Left renal pelvis (tissue), 4 donors: ENCODE measurements around the gene ACSL5. TPM values are rescaled to one million over a fixed set of nuclear protein-coding genes. Genes with fewer than 3 reads are reported as not detected.
"Not testable (repeated sequence)": the region's sequence is repeated elsewhere in the genome, so short reads cannot be mapped to it uniquely, and the experiment has no call there.

Source experiments
- DNase-seq, 4 donors: peaks; one replicate each; pipeline ENCODE4 v3.0.0-alpha.2; 2013; ENCODE audit warnings: low read depth in 4 of 4, low spot score in 3 of 4
- polyA plus RNA-seq, 4 donors: library from polyadenylated mRNA; unstranded; fragments of 120-200 nt; gene quantifications; one replicate each; pipeline ENCODE4 v1.2.1, GENCODE V29; 2013; ENCODE audit not compliant: insufficient read length in 4 of 4

Gene ACSL5
- polyA plus RNA-seq, 4 donors, result 3.2 to 5.9 (median 4.2) TPM

DNA sequence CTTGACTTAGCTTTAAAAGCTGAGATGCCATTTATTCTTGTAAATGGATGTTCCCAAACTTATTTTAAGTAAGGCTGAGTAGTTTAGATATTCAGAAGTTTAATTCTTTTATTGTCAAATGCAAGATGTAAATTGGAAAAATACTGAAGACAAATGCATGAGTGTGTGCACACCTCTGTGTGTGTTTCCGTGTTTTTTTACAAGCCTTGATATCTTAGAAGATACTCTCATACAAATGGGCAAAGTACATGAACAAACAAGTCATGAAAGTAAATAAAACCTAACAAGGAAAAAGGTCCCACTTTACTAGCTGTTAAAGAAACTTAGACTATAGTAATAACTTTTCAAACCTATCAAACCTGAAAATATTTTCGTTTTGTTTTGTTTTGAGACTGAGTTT is 29.0 kb downstream of the ACSL5 start:
- no peak for DNase-seq

DNA sequence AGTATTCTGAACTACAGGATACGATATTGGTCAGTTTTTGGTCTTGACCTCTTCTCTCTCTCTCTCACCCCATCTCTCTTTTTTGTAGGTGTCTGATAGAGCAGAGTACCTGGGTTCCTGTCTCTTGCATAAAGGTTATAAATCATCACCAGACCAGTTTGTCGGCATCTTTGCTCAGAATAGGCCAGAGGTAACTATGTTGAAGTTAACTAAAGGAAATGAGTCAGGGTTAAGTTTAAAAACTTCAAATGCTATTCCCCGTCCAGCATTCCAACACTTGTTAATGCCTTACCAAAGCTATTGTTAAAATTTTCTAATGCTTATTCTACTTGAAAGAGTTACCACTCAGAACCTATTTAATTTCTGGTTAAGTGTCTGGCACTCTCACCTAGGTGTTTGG is 30.7 kb downstream of the ACSL5 start:
- no peak for DNase-seq

DNA sequence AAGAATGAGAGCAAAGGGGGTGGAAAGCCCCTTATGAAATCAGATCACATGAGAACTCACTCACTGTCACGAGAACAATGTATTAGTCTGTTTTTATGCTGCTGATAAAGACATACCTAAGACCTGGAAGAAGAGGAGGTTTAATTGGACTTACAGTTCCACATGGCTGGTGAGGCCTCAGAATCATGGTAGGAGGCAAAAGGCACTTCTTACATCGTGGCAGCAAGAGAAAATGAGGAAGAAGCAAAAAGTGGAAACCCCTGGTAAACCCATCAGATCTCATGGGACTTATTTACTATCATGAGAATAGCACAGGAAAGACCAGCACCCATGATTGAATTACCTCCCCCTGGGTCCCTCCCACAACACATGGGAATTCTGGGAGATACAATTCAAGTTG is 32.9 kb downstream of the ACSL5 start:
- not testable (repeated sequence) for DNase-seq

DNA sequence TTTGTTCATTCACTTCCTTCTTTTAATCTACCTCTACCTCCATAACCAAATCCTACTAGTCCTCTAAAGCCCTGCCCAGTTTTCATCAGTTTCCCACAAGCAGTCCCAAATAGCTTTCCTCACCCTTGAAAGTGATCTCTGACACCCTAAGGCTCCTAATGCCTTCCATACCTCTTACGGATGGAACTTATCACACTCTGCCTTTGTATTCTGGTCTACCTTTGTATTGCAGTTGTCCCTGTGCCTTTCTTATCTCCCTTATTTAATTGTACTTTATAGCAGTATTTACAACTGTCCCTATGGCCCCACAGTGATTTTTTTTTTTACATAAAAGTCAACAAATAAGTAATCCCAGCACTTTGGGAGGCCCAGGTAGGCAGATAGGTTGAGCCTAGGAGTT is 33.8 kb downstream of the ACSL5 start:
- DNase-seq, result no peak

DNA sequence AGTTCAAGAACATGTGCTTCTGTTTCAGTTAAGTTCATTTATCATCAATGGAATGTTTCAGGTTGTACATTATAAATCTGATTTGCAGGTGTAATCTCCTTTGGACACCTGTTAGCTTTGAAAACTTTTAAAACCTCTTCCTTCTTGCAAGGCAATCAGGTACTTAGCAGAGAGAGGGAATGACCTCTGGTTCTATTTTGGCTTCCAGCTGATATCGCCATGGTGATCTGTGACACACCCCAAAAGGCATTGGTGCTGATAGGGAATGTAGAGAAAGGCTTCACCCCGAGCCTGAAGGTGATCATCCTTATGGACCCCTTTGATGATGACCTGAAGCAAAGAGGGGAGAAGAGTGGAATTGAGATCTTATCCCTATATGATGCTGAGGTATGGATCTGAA is 35.4 kb downstream of the ACSL5 start:
- DNase-seq, result no peak

DNA sequence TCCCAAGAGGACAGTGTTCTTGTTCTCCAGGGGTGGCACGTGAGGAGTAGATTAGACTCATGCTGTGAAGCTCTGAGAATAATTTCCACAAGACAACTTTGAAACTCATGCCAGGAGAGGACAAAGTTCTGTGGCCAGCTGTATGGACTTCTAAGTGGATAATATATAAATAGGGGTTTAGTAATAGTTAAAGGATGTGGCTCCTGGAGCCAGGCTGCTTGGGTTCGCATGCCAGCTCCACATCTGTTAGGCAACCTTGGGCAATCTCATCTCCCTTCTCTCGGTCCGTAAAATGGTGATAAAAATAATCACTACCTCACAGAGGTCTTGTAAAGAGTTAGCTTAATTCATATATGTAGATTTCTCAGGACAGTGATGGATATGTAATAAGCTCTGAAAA is 35.8 kb downstream of the ACSL5 start:
- DNase-seq, result no peak

DNA sequence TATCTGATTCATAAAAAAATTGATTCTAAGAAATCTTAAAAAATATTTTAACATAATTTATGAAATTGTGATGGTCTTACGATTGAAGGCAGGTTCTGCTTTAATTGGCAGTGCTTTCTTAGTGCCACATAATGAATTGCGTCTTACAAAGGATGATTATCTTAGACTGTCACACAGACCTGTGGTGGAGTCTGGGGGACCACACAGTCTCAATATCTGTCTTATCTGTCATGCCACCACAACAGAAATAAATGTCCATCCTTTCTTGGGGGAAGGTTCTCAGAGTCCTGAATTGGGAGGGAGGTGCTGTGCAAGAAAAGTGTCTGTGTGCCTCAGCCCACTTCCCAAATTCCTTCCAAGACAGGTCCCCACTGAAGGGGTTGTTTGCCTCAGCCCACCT is 38.8 kb downstream of the ACSL5 start:
- DNase-seq, result no peak

DNA sequence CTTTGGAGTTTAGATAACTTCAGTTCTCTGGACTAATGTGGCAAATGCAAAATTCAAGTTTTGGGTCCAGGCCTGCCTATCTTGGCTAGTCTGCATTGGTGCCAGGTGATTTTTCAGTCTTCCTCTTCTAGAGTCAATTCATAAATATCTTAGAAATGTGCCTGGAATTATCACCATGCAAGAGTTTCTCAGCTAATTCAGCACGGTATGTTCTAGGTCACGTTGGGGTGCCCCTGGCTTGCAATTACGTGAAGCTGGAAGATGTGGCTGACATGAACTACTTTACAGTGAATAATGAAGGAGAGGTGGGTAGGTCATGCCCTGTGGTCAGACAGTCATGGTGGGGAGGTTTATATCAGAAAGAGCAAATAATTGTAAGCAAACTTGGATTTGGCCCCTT is 47.8 kb downstream of the ACSL5 start:
- no peak for DNase-seq

DNA sequence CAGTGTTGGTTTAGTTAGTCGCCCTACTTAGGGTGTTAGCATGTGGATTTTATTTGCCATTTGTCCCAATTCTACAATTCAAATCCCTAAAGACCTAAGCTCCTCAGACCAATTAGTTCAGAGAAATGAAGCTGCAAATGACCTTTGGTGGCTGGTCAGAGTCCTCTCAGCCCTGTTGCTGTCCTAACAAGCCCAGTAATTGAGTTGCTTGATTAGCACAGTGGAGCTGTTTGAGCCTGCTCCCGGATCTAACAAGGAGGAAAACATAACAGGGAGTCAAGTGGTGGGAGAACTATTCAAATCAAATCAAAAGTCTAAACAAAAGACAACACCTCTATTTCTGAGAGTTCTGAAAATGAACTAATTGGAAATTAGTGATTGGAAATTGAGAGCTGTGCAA is 50.7 kb downstream of the ACSL5 start:
- no peak for DNase-seq

DNA sequence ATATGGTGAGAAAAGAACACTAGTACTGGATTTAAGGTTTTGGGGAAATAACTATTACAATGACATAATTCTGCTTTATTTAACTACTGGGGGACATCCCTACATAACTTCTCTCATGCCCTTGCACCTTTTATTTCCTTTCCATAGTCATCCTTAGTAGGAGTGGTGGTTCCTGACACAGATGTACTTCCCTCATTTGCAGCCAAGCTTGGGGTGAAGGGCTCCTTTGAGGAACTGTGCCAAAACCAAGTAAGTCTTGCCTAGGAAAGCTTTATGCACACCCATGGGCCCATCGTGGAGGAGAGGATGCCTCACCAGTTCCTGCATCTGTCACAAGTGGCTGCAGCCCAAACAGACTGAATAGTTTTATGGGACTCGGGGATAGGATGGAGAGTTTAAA is 52.2 kb downstream of the ACSL5 start:
- no peak for DNase-seq

DNA sequence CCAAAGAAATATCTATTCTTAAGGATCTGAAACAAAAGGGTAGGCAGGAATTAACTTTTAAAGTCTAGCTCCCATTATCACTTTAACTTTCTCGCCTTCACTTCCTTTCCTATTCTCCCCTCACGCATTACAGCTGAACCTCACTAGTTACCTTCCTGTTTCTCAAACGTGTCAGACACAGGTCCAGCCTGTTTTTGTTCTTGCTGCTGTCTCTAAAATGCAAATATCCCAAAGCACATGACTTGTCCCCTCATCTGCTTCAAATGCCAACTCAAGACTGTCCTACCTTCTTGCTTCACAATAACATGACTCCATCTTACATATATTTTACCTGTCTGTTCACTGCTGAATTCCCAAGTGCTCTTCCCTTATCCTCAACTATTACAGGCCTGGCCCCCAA is 55.2 kb downstream of the ACSL5 start:
- DNase-seq, result no peak

DNA sequence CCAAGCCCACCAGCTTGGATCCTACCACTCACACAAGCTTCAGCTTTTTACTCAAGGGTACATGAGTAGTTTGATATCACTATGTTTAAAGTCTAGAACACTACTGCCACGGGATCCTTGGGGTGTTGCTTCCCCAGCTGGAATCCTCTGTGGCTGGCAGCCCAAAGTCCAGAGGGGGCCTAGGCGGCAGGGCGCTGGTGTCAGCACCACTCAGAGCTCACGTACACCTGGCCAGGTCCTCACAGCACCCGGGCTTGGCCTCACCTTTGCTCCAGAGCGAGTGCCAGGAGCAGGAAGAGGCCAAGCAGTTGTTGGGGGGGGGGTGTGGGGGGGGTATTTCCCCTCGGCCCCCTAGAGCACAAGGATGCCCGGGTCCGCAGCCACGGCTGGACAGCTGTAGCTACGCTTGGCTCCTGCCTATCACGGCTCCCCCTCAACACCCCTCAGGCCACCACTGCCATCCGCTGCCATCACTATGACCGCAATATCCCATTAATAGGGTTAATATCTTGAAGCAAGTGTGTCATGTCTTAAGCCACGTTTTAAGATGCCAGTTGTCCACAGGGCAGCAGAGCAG is 55.8 kb downstream of the ACSL5 start:
- no peak for DNase-seq

DNA sequence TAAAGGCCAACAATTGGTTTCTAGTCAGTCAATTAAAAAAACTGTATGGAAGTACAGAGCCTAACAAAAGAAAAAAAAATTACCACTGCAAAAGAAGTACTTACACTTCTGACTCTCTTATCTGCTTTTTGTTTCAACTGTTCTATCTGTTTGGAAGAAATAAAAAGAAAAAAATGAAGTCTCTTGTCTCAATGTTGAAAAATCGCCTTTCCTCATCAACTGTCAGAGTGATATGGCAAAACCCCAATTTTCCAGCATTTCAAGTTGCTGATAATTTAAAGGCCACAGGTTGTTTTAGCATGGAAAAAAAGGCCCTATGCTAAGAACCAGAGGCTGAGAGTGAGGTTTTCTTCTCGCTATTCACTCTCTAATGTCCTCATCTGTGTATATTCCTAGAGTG is 59.2 kb downstream of the ACSL5 start:
- no peak for DNase-seq

DNA sequence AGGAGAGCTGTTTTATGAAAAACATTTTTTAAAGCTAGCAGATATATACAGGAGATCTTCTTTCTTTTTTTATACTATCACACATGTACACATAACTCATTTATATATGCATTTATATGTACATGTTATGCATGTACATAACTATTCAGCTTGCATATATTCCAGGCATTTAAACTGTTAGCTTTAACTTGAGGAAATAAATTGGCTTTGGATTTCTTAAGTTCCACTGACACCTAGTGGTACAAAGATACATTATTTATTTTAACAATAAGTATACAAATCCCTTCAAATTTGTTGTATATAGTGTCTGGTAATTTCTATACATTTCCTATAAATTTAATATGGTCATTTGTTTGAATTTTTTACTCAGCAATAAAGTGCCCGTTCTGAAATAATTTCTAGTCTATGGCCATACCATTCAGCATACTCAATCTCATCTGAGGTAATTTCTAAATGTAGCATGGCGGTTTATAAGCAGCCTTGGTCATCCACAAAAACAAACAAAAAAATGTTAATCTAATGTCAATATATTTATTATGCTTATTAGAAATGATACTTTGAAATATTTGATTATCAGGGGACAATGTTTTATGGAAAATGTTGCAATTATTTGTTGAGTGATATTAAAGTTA is 61.2 kb downstream of the ACSL5 start:
- DNase-seq, result peak in 2 of 4 donors; percentile 17 to 20

DNA sequence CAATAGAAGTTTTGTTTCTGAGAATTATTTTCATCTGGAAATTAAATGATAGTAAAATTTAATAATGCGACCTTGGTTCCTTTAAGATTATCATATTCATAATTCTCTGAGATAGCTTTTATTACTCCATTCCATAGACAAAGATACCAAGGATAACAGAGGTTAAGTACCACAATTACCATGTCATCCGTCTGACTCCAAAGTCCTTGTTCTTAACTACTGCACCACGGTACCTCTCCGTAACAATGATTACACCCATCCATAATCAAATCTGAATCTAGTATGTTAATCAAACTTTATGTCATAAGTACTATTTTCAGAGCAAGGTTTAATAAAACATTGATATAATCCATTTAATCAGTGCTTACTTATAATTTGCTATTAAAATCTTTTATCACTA is 64.4 kb downstream of the ACSL5 start:
- DNase-seq, result no peak

DNA sequence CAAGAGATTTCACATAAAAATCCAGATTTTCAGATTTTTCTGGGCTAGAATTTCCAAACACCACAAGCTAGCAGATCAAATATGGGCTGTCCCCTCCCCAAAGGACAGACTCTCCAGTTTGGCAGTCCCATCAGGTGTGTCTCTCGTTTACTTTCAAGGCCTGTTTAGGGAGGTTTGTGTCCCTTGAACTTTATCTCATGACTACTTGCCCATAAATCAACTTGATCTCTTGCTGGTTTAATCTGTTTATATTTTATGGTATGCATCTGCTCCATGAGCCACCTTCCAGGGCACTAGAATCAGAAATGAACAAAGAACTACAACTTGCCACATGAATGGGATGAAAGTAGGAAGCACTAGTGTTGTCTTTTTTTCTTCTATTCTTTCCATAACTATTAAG is 67.6 kb downstream of the ACSL5 start:
- DNase-seq, result no peak

DNA sequence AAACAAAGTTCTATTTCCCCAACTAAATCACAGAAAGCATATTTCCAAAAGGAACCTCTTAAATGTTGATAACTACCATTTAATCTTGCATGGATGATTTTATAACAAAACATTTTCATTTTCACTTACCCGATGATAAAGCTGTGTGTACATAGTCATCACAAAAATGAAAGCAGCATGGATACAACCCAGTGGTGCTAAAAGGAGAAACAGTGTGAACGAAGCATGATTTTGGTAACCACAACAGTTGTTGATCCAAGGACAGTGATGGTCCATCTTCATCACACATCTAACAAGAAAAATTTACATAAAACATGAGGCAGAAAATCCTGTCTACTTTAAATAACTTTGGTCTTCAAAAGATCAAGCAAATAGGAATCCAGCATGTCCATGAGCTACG is 68.1 kb downstream of the ACSL5 start:
- DNase-seq, result no peak

DNA sequence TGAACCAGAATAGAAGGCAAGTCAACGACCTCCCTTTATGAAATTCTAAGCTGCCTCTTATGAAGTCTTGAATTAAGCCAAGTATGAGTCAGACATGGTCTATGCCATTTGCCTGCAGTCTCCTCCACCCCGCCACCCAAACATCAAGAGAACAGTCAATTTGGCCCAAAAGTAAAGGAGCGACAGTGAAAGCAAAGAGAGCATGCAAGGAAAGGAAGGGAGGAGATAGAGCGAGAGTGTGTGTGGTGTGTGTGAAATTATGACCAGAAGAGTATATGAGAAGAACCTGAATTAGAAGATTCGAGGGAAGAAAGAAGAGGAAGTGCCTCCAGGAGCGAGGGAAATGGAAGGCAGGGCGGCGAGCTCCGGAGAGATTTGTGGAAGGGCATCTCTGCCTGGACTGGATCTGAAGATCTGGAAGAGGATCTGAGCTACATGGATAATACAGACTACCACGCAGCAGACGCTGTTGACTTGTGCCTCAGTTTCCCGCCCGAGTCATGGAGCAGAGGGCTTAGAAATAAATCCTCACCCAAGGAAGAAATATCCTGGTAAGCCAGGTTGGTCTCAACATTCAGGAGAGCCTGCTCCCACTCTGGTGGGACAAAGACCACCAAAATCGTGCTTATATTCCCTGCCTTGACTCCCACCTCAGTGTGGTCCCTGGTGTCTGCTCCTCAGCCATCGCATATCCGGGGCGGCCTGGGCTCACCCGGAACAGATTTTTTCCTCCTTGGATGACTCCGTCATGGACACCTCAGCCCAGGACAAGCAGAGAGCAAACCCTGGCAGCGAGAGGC is 72.3 kb downstream of the ACSL5 start:
- DNase-seq, result no peak

DNA sequence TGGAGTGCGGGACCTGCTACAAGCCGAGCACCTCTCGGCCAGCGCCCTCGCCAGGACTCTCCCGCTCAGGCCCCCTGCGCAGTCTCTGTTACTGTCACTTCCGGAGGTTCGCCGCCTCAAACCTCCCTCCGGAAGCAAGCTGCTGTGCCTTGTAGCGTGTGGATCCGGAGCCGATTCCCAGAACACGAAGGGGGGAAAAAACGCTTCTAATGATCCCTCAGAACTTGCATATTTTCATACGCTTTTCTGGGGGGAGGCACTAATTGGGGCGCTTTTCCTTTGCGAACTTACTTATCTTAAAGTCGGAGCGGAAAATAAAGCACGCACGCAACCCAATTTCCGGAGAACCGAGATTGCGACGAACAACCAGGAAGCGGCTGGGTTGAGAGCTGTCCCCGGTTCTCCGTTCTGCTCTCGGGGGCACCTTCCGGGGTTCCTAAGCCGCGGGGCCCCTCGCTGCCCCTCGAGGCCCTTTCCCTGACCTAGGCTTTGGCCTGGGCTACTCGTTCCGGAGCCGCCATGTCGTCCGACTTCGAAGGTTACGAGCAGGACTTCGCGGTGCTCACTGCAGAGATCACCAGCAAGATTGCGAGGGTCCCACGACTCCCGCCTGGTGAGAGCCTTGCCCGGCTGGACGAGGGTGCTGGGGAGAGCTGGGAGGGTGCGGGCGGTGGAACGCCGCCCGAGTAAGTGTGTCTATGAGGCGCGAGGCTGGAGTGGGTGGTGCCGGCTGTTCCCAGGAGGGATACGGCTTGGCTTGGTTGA is 73.1 kb downstream of the ACSL5 start, which contains the start of the genes VTI1A and ZDHHC6:
VTI1A (plus strand) TSS at position 361 of the 765 bp plus-strand sequence; CDS start at position 520, 159 bp downstream.
ZDHHC6 (minus strand) TSS at position 60 of the 765 bp plus-strand sequence. CDS start 1,478 bp downstream, outside the sequence.
- peak; percentile 73 to 77 (median 74) for DNase-seq

DNA sequence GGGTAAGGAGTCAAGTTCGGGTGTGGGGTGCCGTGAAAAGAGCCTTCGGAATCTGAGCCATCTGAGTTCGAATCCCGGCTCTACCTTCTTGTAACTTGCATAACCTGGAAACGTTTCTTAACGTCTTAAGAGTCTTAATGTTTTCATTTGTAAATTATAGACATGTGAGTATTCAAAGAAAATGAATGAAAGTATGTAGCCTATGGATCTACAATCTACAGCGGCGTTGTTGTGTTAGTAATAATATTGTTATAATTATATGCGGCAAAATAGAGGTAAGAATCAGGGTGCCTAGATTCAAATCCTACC is 73.7 kb downstream of the ACSL5 start:
- no peak for DNase-seq

DNA sequence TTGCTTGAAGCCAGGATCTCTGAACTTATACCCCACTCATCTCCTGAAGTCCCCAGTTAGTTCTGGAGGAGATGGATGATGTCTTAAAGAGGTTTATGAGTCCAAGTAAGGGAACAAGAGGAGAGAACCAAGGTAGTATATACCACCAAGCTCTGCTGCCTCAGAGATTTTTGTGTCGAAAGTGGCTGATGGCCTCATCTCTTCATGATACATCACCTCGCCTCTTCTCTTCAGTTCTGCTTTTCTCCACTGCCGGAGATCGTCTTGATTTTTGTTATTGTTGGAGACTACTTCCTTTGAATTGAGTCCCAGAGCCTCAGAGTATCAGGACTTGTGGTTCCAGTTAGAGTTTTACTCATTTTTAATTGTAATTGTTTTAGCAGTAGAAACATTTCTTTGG is 75.0 kb downstream of the ACSL5 start:
- DNase-seq, result no peak
